Mammary epithelial cell (primary cell): ENCODE results near the gene AGL.
"Not testable (repeated sequence)": the region's sequence is repeated elsewhere in the genome, so short reads cannot be mapped to it uniquely, and the experiment has no call there.

Source experiments
- EZH2 ChIP-seq: IDR thresholded peaks from 2 replicates; pipeline ENCODE4 v1.6.1; 2012; ENCODE audit warnings: low read length, inconsistent platforms, borderline replicate concordance
- TF ChIP-seq, protein P1 (sequence below), 2 donors: IDR thresholded peaks in 1 of 2; conservative IDR thresholded peaks in 1 of 2; 2 replicates each; pipeline ENCODE4 v1.5.1; 2011 to 2012; ENCODE audit warnings: inconsistent platforms in 2 of 2, low read length in 2 of 2, mild to moderate bottlenecking in 2 of 2, control low read depth in 1 of 2, low read depth in 1 of 2; ENCODE audit not compliant: insufficient read depth in 1 of 2; ENCODE audit errors: extremely low read depth in 1 of 2

- TF ChIP-seq, protein P1, sequence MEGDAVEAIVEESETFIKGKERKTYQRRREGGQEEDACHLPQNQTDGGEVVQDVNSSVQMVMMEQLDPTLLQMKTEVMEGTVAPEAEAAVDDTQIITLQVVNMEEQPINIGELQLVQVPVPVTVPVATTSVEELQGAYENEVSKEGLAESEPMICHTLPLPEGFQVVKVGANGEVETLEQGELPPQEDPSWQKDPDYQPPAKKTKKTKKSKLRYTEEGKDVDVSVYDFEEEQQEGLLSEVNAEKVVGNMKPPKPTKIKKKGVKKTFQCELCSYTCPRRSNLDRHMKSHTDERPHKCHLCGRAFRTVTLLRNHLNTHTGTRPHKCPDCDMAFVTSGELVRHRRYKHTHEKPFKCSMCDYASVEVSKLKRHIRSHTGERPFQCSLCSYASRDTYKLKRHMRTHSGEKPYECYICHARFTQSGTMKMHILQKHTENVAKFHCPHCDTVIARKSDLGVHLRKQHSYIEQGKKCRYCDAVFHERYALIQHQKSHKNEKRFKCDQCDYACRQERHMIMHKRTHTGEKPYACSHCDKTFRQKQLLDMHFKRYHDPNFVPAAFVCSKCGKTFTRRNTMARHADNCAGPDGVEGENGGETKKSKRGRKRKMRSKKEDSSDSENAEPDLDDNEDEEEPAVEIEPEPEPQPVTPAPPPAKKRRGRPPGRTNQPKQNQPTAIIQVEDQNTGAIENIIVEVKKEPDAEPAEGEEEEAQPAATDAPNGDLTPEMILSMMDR (conservative IDR thresholded peaks at IDR 0.05 in 1 of 2, IDR thresholded peaks at IDR 0.05 in 1 of 2; ENCODE audit: extremely low read depth in 1 of 2, insufficient read depth in 1 of 2, low read depth in 1 of 2, low read length in 2 of 2), result not testable (repeated sequence)
- TF ChIP-seq EZH2, result not testable (repeated sequence)
Measured at GRCh38 chr1:99903278-99903677, 53.1 kb downstream of the AGL start.
